GM23338 (cell line): ENCODE data around the gene CCDC24.

Experiments used
- CTCF ChIP-seq, 2 experiments: fragments of 200-600 bp in 1 of 2; sonication (generic) in 1 of 2; conservative IDR thresholded peaks; 2 replicates each; pipeline versions ENCODE4 v1.5.1 to v1.6.1; 2016 to 2017; ENCODE audit warnings: antibody characterized with exemption in 2 of 2, low read depth in 2 of 2, mild to moderate bottlenecking in 2 of 2, moderate library complexity in 1 of 2
- EZH2 ChIP-seq: fragments of 200-600 bp; sonication (generic); IDR thresholded peaks from one replicate; pipeline ENCODE4 v1.8.0; 2017; ENCODE audit warnings: antibody characterized with exemption, mild to moderate bottlenecking, low read depth; ENCODE audit not compliant: unreplicated experiment
- EZH2phosphoT487 ChIP-seq: fragments of 200-600 bp; sonication (generic); IDR thresholded peaks from one replicate; pipeline ENCODE4 v1.8.1; 2018; ENCODE audit warnings: antibody characterized with exemption; ENCODE audit not compliant: unreplicated experiment
- POLR2AphosphoS5 ChIP-seq: IDR thresholded peaks from 2 replicates; pipeline ENCODE4 v1.6.1; 2016; ENCODE audit warnings: antibody characterized with exemption, low read depth

GRCh38 chr1:43993206-43993914 lies 2.0 kb downstream of the CCDC24 start:
- TF ChIP-seq EZH2phosphoT487 (no peak), CTCF (conservative IDR thresholded peaks at IDR 0.05; ENCODE audit: low read depth in 2 of 2) (no peak), POLR2AphosphoS5 (no peak), EZH2 (no peak)
